HFF-Myc (cell line): ENCODE measurements around the gene APCDD1.

ENCODE experiments used
- DNase-seq: peaks from one replicate; pipeline ENCODE4 v3.0.0-alpha.2; 2011; ENCODE audit warnings: low read depth; ENCODE audit errors: extremely low read depth
- H3K4me3 ChIP-seq: replicated peaks from 2 replicates; pipeline ENCODE4 v1.5.1; 2011; ENCODE audit warnings: low read depth, mild to moderate bottlenecking, control low read depth, low read length
- TF ChIP-seq, protein P1 (sequence below): IDR thresholded peaks from 2 replicates; pipeline ENCODE4 v1.5.1; 2012; ENCODE audit warnings: mild to moderate bottlenecking, low read depth, low read length, control low read depth; ENCODE audit errors: missing control alignments

The APCDD1 gene

DNA sequence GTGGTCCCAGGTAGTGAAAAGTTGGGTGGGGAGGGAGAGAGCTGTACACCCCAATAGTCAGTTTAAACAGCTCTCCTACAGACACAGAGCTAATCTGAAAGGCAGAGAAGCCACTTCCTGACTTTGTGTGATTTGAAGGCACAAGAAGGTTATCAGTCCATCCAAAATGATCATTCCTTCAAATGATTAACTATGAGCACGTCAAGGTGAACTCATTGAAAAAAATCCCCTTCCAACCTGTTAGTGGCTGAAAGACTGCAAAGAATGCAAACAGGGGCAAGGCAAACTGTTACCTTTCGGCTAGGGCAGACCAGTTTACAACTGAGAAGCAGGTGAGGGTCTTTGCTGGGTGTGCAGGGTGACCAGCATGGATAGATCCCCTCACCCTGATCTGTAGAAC, 22.8 kb upstream of the APCDD1 start:
- no peak for DNase-seq
- TF ChIP-seq, protein P1, sequence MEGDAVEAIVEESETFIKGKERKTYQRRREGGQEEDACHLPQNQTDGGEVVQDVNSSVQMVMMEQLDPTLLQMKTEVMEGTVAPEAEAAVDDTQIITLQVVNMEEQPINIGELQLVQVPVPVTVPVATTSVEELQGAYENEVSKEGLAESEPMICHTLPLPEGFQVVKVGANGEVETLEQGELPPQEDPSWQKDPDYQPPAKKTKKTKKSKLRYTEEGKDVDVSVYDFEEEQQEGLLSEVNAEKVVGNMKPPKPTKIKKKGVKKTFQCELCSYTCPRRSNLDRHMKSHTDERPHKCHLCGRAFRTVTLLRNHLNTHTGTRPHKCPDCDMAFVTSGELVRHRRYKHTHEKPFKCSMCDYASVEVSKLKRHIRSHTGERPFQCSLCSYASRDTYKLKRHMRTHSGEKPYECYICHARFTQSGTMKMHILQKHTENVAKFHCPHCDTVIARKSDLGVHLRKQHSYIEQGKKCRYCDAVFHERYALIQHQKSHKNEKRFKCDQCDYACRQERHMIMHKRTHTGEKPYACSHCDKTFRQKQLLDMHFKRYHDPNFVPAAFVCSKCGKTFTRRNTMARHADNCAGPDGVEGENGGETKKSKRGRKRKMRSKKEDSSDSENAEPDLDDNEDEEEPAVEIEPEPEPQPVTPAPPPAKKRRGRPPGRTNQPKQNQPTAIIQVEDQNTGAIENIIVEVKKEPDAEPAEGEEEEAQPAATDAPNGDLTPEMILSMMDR = no peak
- H3K4me3 ChIP-seq = no peak overlapping the region

- no peak overlapping the region for H3K4me3 ChIP-seq
- no peak for DNase-seq
- TF ChIP-seq, protein P1 = no peak
Measured at GRCh38 chr18:10432781-10433180, 21.7 kb upstream of the APCDD1 start.

GRCh38 chr18:10436160-10436559, 18.3 kb upstream of the APCDD1 start:
- TF ChIP-seq, protein P1 = no peak
- DNase-seq = no peak
- H3K4me3 ChIP-seq = no peak overlapping the region

- TF ChIP-seq, protein P1 = no peak
- DNase-seq = no peak
- H3K4me3 ChIP-seq = no peak overlapping the region
Measured at GRCh38 chr18:10437837-10438236, 16.6 kb upstream of the APCDD1 start.

DNA sequence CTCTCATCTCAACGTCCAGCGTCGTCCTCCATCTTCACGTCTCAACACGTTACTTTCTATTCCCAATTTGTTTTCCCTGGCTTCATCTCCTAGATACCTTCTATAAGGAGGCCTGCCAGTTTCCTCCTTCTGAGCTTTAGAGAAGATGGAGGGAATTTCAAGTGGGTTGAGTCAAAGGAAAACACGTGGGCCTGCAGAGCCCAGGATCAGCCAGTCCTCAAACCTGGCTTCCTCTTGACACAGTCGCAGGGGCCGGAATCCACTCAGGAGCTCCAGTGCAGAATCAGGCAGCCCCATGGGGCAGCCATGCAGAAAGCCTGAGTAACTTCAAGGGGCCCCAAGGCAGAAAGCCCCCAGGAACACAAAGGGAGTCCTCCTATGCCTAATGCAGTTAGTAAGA, 14.5 kb upstream of the APCDD1 start:
- no peak for DNase-seq
- no peak overlapping the region for H3K4me3 ChIP-seq
- TF ChIP-seq, protein P1 = no peak

- DNase-seq = no peak
- H3K4me3 ChIP-seq = no peak overlapping the region
- TF ChIP-seq, protein P1 = no peak
Measured at GRCh38 chr18:10440884-10441283, 13.6 kb upstream of the APCDD1 start.

DNA sequence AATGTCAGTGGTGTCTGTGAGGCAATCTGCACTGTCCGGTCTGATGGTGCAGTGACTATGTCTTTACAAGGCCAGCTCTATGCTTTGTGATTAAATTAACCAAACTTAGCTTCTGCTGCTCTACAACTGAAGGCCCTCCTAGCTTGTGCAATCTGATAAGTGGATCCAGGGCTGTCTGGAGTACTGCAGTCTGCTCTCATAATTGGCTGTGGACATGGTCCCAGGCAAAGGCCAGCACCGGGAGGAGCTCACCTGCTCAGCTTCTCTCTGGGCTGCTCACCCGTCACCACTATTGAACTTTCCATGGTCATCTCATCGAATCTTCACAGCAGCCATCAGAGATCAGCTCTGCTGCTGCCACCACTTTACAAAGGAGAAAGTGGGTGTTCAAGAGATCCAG, 13.0 kb upstream of the APCDD1 start:
- TF ChIP-seq, protein P1 = no peak
- no peak for DNase-seq
- H3K4me3 ChIP-seq = no peak overlapping the region
